ENCODE measurements around the gene RABGGTA.
A peak's percentile ranks its signal among the peaks of the same experiment; 100 is the strongest.

Gene RABGGTA

GRCh38 chr14:24266344-24267244 is 4.8 kb downstream of the RABGGTA start:
- no peak overlapping the region for H3K27ac Mint-ChIP-seq
- peak overlapping the region in 1 of 3 experiments; percentile 35 for H3K4me3 Mint-ChIP-seq
- no peaks in the 10 kb centered on the region for H3K27me3 Mint-ChIP-seq (ENCODE audit: low read depth)
- H3K9me3 Mint-ChIP-seq = no peaks in the 10 kb centered on the region
- peaks cover 5% of the 10 kb centered on the region for H3K36me3 Mint-ChIP-seq (ENCODE audit: low read depth)
- no peak for TF ChIP-seq CTCF (IDR thresholded peaks at IDR 0.05; ENCODE audit: unreplicated experiment in 3 of 3)
- H3K4me1 Mint-ChIP-seq = peaks cover 2% of the 10 kb centered on the region

GRCh38 chr14:24264298-24264697 is 7.1 kb downstream of the RABGGTA start:
- H3K4me1 Mint-ChIP-seq = peaks cover 4% of the 10 kb centered on the region
- H3K27ac Mint-ChIP-seq = peak overlapping the region in 1 of 3 experiments; percentile 48
- H3K4me3 Mint-ChIP-seq = no peak overlapping the region

GRCh38 chr14:24263848-24264247 is 7.5 kb downstream of the RABGGTA start:
- Mint-ChIP-seq H3K9me3 (no peaks in the 10 kb centered on the region), H3K27ac (peak overlapping the region in 1 of 3 experiments; percentile 48), H3K27me3 (ENCODE audit: low read depth) (no peaks in the 10 kb centered on the region), H3K36me3 (ENCODE audit: low read depth) (peaks cover 5% of the 10 kb centered on the region), H3K4me3 (no peak overlapping the region), H3K4me1 (peaks cover 4% of the 10 kb centered on the region)
- no peak for TF ChIP-seq CTCF (IDR thresholded peaks at IDR 0.05; ENCODE audit: unreplicated experiment in 3 of 3)

More at GRCh38 chr14:24264298-24264697, 7.1 kb downstream of the RABGGTA start:
- no peaks in the 10 kb centered on the region for H3K9me3 Mint-ChIP-seq
- peaks cover 5% of the 10 kb centered on the region for H3K36me3 Mint-ChIP-seq (ENCODE audit: low read depth)
- H3K27me3 Mint-ChIP-seq (ENCODE audit: low read depth) = no peaks in the 10 kb centered on the region
- TF ChIP-seq CTCF (IDR thresholded peaks at IDR 0.05; ENCODE audit: unreplicated experiment in 3 of 3) = no peak

DNA sequence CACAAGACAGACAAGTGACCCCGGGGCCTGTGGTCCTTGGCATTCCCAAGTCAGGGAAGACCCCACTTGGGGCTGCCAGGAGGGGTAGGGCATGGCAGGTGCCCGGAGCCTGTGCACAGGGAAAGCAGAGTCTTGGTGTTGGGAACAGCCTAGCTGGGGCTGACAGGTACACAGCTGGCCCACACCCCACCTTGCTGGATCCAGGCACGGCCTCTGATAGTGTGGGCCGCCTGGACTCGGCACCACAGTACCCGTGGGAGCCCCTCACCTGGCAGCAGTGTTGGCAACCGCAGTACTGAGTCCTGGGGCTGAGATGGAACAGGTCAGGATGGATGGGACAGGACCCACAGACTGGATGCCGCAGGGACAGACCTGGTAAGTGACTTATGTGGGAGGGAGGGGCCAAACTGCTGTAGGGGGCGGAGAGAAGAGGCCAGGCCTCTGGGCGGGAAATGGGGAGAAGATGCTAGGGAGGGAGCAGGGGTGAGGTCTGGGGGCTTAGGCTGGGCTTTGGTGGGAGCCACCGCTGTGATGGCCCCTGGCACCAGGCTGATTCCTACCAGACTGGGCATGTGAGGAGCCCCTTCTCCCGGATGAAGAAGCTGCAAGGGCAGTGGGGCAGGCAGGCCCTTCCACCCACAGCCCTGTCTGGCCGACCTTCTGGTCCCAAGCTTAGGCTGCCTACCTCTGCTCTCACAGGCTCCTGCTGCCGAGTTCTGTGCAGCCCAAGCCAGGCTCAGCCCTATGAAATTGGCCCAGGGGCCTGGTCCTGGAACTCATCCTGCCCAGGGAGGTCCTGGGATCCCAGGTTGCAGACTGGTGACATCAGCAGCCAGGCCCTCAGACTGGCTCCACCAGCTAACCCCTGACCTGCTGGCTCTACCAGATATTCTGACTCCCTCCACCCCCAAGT is 8.3 kb downstream of the RABGGTA start, which contains the start of gene TGM1:
Gene TGM1, minus strand, starts transcription at position 357 of the 913 bp plus-strand sequence. CDS start 825 bp downstream, outside the sequence.
- Mint-ChIP-seq H3K36me3 (ENCODE audit: low read depth) (peaks cover 5% of the 10 kb centered on the region), H3K4me1 (peaks cover 4% of the 10 kb centered on the region), H3K27ac (peak within 1 kb of the TSS in 1 of 3 experiments; percentile 48), H3K4me3 (no peak within 1 kb of the TSS), H3K27me3 (ENCODE audit: low read depth) (no peaks in the 10 kb centered on the region), H3K9me3 (no peaks in the 10 kb centered on the region)
- TF ChIP-seq CTCF (IDR thresholded peaks at IDR 0.05; ENCODE audit: unreplicated experiment in 3 of 3) = no peak

DNA sequence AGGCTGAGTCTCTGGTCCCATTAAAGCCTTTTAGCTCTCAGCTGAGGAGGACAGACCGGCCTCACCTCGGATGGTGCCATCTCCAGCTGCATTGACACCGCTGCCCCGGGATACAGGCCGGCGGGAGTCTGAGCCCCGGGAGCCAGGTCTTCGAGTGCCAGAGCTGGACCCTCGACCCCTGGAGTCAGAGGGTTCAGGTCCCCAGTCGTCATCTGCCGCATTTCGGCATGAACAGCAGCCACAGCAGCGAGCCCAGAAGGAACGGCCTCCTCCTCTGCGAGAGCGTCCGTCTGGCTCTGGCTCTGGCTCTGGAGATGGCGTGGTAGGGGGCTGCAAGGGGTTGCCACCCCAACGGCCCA is 9.4 kb downstream of the RABGGTA start:
- H3K27ac Mint-ChIP-seq = no peak overlapping the region
- H3K4me1 Mint-ChIP-seq = peaks cover 4% of the 10 kb centered on the region
- no peaks in the 10 kb centered on the region for H3K27me3 Mint-ChIP-seq (ENCODE audit: low read depth)
- peaks cover under 1% of the 10 kb centered on the region for H3K36me3 Mint-ChIP-seq (ENCODE audit: low read depth)
- no peak overlapping the region for H3K4me3 Mint-ChIP-seq
- TF ChIP-seq CTCF (IDR thresholded peaks at IDR 0.05; ENCODE audit: unreplicated experiment in 3 of 3) = no peak
- H3K9me3 Mint-ChIP-seq = no peaks in the 10 kb centered on the region

All from nephron (organoid).